Activated T-cell treated with anti-CD3 and anti-CD28 coated beads, Interleukin-2, amount 50 U/mL, for 48 hours (primary cell): Measurements from ENCODE around the gene INO80B.
"Not testable (repeated sequence)": the region's sequence is repeated elsewhere in the genome, so short reads cannot be mapped to it uniquely, and the experiment has no call there.

Experiments used
- DNase-seq, 2 experiments: peaks; one replicate each; pipeline ENCODE4 v3.0.0-alpha.2; 2020

Gene INO80B

DNA sequence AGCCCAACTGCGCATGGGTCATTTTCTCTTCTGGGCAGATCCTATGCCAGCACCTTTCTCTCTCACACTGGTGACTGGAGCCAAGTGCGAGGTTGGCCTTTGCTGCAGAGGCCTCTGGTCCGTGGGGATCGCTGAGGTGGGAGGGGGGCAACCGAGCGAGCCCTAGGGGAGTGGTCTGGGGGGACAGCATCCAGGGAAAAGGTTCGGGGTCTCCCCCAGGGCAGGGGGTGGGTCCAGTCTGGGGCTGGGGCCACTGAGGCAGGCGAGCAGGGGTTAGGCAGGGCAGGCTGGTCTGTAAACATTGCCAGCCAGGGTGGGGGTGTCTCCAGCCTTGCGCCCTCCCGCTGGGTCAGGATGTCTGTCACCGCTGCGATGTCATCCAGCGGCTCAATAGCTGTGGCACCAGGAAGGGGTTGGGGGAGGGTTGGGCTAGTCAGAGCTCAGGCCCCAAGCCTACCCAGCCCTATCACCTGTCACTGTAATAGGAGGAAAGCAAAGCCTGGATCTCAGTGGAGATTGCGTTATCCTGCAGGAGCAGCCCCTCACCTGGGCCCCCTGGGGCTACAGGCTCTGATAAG is 28.6 kb upstream of the INO80B start:
- DNase-seq: no peak

DNA sequence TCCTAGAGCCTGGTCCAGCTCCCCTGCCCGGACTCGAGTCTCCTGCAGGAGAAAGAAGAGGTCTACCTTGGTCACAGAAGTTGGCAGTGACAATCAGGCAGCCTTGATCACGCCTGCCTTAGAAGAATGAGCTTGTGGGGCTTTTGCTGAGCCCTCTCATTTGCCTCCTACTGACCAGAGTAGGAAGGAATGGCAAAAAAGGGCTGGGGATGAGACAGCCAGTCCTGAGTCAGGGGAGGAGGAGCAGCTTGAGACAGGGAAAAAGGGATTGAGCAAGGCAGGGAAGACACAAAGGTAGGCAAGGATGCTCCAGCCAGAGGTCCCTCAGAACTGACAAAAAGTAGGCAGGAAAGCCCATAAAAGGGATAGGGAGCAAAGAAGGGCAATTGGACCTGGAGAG is 27.3 kb upstream of the INO80B start:
- no peak for DNase-seq

DNA sequence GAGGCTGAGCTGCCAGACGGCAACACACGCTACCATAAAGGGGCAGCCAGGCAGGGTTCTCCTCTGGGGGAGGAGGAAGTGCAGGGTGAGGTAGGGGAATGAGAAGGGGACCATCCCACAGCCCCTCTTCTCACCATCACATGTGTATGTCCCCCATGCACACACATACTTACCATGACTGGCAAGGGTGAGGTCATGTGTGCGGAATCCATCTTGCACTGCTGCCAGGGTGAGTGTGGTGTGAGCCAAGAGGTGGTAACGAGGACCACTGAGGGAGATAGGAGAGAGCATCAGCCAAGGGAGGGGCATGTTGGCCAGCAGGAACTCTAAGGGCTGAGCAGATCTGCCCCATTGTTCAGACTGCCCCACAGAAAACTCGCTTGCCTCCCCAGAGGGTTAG is 26.2 kb upstream of the INO80B start:
- DNase-seq: no peak

DNA sequence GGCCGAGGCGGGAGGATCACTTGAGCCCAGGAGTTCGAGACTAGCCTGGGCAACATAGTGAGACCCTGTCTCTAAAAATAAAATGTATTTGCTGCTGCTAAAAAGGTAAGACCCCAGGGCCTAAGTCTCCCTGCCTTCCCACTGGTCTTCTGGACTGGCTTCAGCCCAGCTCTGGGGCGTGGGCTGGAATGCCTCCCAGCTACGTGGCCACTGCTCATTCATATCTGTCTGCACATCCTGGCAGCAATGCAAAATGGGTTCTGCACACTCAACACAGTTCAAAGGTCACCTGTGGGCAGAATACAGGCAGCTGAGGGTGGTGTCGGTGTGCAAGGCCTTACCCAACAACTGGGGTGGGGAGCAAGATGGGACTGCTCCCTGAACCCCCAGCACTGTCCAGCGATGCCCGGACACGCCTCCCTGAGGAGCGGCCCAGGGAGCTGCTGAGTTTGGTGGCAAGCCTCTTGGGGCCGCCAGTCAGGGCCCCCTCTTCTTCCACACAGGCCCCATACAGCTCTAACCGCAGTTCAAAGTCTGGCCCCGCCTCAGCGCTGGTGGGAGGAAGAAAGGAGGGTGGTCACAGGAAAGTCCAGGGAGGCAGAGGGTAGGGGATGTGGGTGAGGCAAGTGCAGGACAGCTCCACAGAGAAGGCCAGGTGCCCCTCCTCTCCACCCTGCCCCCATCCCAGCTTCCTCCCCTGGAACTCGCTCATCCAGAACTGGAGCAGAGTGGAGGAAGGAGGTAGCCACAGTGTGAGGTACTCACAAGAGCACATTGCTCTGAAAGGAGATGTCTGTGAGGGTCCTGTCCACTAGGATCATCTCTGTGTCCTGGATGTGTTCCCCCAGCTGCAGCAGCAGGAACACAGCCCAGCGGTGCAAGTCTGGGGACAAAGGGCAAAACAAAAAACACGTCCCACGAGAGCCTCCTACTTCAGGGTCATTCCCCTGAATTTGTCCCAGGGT is 25.1 kb upstream of the INO80B start:
- DNase-seq: no peak

DNA sequence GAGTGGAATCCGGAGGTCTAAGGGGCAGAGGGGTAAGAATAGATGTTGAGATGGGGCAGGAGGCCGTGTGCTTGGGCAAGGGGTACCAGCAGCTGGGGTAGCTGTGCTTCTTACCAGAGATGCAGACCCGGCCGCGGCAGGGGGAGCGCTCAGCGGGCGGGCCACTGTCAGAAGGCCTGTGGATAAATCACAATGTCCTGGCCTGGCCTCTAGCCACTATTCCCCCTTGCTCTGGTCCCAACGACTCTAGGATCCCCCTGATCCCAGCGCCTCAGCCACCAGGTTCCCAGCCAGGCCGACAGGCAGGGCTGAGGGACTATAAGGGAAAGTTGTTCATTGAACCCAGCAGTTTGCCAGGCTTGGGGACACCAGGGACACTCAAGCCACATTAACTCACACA is 24.4 kb upstream of the INO80B start:
- no peak for DNase-seq

DNA sequence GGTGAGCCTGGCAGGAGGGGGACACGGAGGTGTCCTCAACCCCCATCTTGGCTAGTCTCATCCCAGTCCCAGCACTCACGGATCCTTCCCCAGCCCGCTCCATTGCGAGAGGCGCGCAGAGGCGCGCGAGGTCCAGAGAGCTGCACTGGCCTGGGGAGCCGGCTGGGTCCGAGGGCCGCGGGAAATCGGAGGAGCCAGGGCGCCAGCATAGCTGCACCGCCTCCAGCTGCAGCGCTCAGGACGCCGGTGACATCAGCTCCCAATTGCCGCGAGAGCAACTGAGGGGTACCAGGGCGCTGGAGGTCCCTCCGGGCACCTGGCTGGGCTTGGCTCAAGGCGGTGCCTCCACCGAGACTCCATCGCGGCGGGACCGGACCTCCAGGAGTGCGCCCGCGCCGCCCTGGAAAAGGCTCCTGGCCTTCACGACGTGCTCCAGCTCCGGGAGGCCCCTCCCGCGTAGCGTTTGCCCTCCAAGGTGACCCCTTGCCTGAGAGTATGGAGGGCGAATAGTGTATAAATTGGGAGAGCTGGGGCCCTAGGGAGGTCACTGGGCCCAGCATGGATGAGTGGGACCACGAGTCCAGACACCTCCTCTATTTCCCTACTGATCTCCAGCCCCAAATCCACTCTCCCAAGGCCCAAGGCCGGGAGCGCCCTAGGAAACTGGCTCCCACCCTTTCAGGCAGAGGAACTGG is 18.6 kb upstream of the INO80B start:
- DNase-seq: no peak

DNA sequence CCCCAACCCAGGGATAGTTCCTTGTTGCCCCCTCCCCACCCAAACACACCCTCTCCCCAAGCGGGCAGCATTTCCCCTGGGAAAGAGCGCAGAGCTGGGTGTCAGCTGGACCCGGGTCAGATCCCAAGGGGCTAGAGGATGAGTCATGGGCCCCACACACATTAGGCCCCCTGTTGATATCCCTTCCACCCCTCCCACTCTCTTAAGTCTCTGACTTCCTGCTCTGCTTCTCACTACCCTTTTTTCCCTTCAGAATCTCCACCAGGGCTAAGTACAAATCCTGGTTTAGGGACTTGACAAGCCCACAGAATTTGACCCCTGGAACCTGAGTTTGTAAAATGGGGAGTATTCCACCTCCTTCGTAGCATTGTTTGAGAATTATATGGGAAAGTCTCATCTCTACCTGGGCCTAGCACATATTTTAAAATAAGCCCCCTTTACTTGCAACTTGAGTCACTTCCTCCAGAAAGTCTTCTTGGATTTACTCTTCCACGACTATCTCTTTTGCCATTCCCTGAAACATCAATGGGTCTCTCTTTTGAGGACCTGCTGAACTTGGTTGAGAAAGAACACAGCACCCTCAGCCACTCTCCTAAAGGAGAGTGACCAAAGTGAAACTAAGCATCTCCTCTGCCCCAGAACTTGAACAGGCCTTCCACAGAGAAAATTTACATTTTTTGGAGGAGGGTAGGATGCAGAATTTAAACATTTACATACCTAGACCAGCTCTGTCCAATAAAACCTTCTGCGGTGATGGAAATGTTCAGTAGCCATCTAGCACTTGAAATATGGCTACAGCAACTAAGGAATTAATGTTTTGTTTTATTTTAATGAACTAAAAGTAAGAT is 17.8 kb upstream of the INO80B start:
- DNase-seq: no peak

DNA sequence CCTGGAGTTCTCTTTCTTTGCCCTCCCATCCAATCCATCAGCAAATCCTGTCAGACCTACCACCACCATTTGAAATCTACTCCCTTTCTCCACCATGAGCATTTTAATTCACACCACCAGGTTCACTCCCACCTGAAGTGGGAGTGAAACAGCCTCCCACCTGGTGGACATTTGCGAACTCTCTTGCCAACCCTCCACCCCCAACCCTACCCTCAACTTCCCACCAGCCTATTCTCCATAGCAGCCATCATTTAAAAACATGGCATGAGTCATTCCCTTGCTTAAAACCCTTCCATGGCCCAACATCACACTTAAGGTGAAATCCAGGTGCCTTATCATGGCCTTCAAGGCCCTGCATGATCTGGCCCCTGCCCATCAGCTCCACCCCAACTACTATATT is 16.6 kb upstream of the INO80B start:
- DNase-seq: no peak

DNA sequence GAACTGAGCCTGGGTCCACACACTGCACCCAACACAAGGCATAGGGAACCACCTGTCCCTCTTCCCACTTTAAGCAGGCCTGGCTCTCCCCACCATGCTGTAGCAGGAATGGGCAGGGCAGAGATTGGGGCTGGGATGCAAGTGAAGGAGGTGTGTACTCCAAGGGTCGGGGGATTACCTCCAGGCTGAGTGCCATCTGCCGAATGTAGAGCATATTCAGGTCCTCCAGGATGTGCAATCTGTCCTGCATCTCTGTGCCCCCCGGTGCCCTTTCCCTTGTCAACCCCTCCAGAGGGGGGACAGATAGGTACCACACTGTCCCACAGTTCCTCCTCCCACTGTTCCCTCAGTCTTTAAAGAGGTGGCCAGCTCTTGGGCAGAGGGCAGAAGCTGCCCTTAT is 15.5 kb upstream of the INO80B start:
- DNase-seq: no peak

DNA sequence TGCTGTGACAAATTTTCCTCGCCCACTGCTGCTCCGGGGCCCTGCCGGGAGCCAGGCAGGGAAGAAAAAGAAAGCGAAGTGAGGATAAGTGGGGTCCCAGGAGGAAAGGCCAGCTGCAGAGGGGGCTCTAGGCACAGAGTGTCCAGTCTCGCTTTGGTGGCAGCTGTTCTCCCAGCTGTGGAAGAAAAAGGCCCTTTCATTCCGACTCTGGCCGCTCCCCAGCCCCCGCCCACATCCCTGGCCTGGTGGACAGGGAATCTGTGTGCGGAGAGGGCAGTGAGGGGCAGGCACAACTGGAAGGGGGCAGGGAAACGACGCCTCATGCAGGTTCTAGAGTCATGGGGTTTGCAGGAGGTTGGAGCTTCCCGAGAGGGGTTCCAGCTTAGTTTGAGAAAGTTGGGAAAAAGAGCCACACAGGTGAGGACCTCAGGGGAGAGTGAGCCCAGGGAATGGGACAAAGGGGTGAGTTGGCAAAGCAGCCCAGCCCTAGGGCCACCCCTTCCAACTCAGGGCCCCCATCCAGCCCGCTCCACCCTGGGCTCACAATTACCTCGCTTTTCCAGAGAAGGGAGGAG is 15.0 kb upstream of the INO80B start:
- DNase-seq: no peak

DNA sequence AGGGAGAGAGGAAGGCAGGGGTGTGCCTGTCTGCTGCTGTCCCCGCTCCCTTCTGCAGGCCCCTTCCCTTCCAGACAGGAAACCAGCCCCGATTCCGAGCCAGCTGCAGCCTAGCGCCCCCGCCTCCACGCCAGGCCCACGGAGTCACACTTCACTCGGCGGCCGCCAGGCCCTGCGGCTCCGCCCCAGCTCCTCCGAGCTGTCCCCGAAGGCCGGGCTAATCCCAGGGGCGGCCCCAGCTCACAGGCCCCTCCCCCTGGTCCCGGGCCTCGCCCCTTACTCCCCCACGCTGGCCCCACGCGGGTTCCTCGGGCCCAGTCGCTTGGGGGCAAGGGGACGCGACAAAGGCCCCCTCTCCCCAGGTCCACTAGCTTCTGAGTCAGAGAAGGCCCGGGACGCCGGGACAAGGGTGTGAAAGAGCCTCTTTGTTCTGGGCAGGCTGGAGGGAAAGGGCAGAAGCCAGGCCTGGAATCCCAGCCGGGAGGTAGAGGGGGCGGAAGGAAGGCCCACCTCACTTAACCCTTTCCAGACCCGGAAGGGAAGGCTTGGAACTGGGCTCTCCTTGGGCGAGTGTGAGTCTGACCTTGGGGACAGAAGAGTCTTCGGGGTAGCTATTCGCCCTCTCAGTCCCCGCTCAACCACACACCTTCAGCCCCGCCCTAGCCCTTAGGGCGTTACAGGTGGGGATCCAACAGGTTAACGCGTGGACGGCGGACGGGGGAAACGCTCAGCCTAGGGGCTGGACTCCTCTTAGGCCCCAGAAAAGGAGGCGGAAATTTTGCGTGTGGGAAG is 14.3 kb upstream of the INO80B start:
- peak; percentile 67 to 75 for DNase-seq

DNA sequence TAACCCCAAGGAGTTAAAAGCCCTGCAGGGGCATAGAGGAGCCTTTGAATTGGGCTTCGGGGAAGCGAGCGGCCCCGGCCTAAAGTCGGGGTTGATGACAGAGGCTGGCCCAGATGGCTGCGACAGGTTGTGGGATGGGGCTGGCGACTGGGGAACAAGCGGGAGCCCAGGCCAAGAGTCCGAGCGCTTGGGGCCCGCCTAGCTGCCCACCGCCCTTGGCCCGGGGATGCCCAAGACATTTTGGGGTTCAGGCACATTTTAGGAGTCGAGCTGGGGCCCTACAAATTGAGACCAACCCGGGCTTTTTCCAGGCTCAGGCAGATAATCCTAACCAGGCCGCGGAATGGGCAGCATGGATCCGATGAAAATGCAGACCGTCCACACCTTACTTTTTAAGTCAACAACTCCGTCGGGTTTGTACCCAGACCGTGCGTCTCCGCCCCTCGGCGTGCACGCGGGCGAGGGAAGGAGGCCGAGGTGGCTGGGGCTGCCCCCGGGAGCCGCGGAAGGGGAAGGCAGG is 13.7 kb upstream of the INO80B start:
- no peak for DNase-seq

DNA sequence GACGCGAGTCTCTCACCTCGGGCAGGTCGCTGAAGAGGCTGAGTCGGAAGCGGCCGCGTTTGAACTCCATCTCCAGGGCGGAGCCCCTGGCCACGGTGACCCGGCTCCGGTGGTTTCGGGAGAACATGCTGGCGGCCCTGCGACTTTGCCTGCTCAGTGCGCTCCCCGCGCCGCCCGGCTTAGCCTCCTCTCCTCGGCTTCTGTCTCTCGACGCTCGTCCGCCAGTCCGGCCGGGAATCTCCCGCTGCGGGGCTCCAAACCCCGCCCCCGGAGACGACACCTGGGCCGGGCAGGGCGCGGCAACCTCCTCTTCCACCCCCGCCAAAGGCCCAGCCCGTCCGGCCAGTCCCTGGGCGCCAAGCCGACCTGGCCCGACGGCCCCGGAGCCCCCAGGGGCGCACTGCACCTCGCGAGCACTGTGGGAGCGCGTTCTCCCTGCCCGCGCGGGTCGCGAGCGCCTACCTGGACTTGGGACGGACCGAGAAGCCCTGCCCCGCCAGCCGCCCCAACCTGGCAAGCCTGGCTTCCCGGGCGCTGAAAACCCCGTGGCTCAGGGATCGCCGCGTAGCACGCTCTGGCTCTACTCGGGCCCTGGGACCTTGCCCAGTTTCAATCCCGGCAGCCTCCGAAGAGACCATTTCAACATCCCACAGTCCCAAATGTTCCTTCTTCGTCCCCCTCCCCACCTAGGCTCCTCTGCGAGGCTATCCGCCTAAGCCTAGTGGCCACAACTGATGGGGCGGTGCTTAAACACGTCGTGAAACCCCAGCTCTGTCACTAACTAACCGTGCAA is 13.0 kb upstream of the INO80B start, which contains the start of gene RTKN:
Gene RTKN (minus strand): TSS at position 248 of the 793 bp plus-strand sequence. CDS start 121 bp downstream, at position 127.
- DNase-seq: peak; percentile 52 to 61

DNA sequence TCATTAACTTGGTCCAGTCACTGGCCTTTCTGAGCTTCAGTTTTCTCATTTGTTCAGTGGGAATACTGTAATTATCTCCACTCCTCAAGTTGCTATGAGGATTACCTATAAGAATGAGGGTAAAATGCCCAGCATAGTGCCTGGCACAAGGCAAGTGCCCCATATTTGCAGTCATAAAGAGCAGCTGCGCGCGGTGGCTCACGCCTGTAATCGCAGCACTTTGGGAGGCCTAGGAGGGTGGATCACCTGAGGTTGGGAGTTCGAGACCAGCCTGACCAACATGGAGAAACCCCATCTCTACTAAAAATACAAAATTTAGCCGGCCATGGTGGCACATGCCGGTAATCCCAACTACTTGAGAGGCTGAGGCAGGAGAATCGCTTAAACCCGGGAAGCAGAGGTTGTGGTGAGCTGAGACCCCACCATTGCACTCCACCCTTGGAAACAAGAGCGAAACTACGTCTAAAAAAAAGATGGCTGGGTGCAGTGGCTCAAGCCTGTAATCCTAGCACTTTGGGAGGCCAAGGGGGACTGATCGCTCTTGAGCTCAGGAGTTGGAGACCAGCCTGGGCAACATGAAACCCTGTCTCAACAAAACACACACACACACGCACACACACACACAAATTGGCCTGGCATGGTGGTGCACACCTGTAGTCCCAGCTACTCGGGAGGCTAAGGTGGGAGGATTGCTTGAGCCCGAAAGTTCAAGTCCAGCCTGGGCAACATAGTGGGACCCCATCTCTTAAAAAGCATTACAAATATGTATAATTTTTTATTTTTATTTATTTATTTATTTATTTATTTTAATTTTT is 12.2 kb upstream of the INO80B start:
- not testable (repeated sequence) for DNase-seq

DNA sequence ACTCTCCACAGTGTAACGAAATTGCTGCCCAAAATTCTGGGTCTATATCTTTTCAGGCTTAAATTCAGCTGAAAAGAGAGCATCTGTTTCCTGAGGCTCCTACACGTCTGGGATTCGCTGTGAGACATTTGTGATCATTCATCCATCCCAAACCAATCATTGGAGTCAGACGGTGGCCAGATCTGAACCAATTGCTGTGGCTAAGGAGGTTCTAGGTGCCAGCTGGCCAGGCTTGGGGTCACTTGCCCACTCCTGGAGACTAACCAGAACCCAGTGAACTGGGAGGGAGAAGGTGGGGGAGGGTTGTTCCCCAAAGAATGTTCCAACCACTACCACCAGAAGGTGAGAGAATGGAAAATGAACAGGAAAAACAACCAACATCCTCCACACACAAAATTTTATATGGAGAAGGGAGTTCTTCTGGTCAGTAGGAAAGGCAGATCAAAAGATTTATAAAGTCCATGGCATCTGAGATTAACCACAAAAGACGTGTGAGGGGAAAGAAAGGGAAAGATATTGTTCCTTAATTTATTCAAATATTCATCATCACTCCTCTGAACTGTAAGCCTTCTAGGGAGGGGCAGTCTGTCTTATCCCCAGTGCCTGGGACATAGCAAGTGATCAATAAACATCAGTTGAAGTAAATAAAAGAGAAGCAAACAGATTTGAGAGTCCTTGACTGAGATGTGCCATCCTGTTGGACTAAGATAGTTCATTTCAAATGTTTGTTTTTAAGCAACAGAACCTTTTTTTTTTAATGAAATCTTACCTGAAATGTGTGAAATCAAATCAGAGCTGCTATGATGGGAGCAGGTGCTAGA is 10.2 kb upstream of the INO80B start:
- DNase-seq: no peak

DNA sequence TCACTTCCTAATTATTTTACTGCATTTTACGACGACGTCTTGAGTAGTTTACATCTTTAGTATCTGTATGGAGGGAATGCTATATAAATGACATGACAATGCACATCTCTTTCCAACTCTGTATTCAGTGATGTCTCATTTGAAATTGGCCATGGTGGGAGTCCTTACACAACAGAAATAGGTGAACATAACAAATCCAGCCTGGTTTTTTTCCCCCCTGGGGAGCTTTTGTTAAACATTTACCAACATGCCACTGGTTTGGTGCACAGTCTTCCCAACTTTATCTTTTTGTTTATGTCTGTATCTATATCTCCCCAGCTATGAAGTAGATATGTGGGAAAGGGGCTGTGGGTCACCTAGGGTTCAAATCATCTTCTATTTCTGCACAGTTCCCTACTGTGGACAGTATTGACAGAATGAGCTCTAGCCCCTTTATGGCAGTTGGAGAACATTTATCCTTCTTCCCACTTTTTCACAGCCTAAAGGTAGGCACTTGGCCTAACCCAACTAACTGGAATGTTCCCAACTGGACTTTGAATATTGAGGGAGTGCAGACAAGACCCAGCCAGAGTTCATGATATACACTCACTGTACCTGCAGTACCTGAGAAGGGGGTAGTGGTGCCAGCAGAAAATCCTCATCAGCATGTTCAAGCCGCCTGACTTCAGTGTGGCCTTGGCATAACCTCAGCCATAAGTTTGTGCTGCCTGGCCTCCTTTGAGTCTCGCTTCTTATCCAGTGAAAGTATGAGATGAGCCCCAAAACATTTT is 7.5 kb upstream of the INO80B start:
- DNase-seq: no peak

DNA sequence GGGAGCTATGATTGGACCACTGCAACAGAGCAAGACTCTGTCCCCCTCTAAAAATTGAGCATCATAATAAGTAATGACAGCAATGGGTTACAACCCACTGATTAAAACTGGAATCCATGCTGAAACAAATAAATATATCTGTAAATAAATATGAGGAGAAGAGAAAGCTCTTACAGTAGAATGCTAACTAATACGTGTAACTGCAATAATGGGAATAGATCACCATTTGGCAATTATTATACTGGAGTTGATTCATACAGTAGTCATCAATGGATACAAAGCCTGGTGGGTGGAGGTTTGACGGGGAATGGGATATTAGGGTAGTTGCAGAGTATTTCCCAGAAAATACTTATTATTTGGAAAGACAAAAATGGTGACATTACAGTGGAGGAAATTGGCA is 6.1 kb upstream of the INO80B start:
- no peak for DNase-seq
